GM21737 (cell line): ENCODE data around the gene FNDC7.
"Not testable (repeated sequence)": the region's sequence is repeated elsewhere in the genome, so short reads cannot be mapped to it uniquely, and the experiment has no call there.

Source experiments
- ATAC-seq: cut with Tn5 transposase; IDR thresholded peaks from one replicate; pipeline ENCODE4 v1.9.1; 2021; ENCODE audit warnings: mild to moderate bottlenecking, moderate library complexity; ENCODE audit not compliant: unreplicated experiment

Gene FNDC7

DNA sequence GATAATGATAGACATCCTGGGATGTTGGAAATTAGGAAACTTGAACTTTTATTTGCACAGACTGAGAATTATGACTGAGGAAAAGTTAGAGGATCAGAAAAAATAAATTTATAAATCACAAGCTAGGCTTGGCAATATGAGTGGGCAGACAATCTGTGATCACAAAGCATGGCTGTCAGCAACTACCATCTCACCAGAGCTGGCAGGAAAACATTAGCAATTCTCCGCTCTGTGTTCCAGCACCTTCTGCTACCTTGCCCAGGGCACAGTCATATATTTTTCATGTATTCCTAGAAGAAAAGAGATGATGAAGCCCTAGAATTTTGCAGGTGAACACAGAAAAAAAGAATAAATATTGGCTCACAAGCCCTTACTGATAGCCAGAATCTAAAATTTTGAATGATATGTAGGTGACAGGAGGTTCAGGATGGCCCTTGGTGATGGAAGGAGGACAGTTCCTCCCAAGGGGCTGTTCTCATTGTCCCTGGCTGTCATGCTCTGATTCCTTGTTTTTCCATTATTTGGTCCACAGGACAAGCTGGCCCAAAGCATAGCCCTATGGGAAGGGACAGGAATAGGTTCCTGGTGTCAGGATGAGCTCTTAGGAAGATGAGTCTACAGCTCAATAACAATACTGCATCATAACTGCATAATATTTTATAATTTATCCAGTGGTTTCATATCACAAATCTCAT lies 21.6 kb downstream of the FNDC7 start:
- no peak for ATAC-seq

DNA sequence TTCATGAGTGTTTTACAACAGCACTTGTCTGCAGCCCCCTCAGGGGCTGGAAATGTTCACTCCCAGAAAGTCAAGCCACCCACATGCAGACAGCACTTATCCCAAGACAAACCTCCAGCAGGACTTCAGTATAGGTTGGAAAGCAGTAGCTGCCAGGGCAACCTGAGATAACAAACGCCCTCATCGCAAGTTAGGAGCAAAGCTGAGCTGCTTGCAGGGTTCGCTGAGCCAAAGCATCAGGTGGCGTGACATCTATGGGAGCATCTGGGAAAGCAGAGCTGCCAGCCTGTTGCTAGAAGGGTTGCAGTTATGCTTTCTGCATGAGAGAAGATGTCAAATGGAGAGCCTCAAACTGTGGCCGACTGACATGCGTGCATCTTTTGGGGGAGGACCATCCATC lies 29.5 kb downstream of the FNDC7 start:
- ATAC-seq: no peak

DNA sequence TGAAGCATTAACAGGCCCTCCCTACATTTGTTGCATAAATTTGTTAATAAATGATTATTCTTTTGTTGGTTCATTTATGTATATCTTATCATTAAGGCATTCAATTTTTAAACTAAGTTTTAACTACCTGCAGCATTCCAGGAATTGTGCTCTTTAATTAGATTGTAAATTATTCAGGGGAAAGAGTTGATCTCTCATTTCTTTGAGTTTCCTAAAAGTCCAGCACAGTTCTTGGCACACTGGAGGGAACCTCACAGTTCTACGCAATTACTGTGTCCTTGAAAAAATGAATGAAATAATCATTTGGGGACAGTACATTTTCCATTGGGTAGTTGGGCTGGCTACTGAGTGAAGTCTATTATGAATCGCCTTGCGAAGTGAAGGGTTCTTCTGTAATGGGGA lies 33.3 kb downstream of the FNDC7 start:
- ATAC-seq: no peak

DNA sequence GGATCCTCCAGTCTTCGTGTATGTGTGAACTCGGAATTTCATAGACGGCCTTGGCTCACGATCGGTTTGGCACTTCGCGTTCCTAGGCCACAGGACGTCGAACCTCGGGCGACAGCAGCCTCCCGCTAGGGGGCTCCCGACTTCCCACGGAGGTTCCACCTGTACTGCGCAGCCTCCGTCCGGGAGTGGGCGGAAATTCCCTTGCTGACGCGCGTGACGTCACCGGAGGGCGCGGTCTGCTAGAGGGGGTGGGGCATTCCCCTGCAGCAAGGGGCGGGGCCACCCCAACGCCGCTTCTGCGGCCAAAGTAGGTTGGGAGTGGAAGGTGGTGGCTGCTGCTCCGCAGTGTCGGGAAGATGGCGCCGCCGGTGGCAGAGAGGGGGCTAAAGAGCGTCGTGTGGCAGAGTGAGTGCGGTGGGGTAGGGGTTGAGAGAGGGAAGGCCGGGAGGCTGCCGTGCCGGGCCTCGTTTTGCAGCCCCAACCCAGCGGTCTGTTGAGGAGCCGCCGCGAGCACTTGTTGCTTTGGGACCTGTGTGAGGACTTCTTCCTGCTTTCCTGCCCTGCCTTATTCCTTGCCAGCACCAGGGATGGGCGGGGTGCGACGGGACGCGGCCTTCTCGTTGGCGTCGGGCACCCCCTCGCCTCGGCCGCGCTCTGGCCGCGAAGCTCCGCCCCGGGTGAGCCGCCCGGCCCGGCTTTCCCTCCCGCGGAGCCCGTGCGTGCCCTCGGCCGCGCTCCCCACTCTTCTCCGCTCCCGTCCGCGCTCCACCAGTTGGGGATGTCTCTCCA lies 33.9 kb downstream of the FNDC7 start, which contains the start of gene STXBP3:
Gene STXBP3 (plus strand): TSS at position 293 of the 789 bp plus-strand sequence. CDS start 64 bp downstream, at position 357.
- peak; percentile 89 for ATAC-seq

DNA sequence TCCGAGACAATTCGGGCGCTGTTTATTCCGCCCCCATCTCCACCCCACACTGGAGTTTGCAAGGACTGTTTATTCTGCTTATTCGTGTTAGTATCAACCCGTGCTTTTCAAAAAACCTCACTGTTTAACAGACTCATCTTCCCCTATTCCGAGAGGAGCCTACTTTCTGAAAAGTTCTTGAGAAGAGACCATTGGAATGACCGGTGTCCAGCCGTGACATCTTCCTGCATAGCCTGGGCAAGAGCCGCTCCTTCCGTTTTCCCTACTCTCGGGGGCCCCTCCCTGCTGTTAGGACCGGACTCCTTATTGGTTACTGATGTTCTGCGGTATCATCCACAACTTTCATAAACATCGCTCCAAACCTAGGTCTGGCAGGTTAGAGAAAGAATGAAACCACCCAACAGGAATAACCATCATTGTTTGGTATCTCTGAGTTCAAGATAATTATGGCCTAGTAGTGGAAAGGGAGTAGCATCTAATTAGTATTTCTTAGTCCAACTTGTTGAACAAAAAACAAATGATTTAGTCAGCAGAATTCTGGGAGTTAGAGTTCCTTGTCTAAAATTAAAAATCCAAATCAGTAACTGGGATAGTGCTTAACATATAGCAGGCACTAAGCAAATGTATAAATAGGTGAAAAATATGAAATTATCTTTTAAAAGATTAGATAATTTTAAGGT lies 34.6 kb downstream of the FNDC7 start:
- peak; percentile 35 for ATAC-seq

DNA sequence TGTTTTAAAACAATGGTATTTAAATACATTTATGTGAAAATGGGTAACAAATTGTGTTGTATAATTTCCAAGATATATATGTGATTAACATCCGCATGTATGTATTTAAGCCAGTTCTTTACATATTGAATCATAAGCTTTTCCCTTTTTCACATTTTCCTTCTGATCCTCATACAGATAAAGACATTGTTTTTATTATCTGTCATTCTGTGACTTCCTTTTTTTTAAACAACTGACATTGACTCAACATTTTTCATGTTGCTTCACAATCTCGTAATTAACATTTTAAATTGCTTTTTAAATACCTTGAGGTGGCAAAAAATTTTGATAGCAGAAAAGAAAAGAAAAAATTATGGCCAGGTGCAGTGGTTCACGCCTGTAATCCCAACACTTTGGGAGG lies 35.2 kb downstream of the FNDC7 start:
- ATAC-seq: no peak

DNA sequence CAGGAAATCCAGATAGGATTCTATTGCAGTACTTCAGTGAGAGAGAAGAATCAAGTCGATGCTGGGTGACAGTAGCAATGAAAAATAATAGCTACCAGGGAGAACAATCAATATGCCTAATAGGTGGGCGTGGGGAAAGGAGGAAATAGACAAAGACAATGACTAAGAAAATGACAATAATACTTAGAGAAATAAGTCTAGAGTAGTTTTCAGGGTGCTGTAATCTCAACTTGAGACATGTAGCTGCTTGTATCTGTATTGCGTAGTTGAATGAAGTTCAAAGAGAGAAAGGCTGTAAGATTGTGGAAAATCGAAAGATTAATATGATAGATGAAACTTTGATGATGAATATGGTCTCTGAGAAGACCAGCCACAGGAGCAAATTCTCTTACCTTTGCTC lies 36.4 kb downstream of the FNDC7 start:
- ATAC-seq: no peak

DNA sequence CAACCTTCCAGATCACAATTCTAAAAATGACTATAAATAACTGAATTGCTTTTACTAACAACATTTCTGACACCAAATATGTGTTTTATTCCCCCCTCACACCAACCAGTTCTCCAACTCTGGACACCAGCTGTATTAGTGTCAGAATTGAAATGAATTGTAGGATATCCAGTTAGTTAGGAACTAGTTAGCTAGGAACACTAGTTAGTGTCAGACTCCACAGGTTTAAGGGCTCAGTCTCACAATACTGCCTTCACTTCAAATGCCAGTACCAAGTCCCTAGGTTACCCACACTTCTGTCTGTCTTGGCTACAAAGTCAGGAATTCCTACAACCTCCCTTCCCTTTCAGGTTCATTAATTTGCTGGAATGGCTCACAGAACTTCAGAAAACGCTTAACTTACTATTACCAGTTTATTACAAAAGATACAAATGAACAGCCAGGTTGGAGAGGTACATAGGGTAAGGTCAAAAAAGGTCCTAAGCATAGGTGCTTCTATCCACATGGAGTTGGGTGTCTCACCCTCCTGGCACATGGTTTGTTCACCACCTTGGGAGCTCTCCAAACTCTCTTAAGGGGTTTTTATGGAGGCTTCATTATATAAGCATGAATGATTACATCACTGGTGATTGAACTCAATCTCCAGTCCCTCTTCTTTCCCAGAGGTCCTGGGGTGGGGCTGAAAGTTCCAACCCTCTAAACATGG lies 37.9 kb downstream of the FNDC7 start:
- ATAC-seq: no peak

DNA sequence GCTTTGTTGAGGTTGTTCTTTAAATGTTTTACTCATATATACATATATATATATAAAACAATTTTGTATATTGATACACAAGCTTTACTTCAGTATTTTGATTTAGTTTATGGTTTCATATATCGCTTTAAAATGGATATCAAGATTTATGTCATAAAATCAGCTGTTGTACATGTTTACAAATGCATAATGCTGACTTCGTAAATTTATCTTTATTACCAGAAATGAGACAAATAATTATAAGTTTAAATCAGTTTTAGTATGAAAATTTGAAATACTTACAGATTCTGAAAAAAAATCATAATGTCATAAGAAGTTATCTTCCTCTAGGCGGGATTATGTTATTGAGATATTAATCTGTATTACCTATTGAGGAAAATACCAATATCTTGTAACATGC lies 40.7 kb downstream of the FNDC7 start:
- ATAC-seq: no peak

DNA sequence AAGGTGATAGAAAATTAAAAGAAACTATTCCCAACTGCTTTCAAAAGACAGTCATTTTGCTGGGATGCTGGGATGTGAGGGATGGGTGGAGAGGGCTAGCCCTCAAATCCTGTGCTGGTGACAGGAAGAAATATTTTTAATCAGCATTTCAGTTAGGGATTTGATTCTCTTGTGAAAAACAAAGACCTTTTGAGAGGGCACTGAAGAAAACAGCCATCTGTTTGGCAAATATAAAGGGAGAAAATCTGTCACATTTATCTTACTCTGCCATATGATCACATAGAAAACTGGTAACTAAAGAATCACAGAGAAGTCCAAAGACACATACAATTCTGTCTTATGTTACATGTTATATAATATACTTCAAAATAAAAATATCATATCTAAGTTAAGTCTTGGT lies 46.1 kb downstream of the FNDC7 start:
- ATAC-seq: no peak

DNA sequence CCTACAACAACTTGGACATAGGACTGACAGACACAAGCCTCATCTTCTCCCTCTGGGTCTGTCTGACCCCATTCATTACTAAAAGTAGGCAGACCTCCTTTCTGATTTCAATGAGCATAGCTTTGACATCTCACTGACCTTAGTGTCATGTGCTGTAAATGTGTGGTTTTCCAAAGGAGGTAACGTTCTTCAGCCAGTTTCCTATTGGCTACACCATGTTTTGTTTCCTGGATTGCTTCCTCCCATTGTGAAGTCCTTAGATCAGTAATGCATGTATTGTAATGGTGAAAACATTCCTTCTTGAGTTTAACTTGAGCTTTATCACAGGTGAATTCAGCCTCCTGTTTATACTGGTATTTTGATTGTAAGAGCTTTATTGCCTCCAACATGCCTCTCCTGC lies 54.4 kb downstream of the FNDC7 start:
- ATAC-seq: no peak

DNA sequence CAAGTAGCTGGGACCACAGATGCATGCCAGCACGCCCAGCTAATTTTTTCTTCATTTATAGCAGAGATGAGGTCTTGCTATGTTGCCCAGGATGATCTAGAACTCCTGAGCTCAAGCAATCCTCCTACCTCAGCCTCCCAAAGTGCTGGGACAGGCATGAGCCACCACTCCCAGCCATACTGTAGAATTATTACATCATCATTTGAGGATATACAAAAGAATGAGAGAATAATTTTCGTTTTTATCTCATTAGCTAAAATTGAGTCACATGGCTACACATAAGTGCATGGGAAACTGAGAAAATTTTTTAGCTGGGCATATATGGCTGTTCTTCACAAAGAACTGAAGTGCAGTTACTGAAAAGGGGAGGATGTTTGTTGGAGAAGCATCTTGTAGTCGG lies 55.0 kb downstream of the FNDC7 start:
- ATAC-seq: no peak

DNA sequence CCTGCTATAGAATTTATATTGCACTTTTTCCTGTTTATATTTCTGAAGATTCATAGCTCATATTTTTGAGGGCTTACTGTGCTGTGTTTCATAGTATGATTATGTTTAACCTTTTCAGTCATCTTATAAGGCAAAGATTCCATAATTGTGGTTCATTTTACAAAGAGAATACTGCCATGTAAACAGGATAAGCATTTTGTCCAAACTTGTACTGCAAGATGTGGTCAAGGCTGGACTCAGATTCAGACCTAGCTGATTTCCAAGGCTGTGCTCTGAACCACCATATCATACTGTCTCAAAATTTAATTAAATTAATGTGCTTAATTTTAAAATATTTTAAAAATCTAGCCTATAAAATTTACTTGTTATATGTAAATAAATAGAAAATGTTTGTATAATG lies 65.1 kb downstream of the FNDC7 start:
- ATAC-seq: no peak

DNA sequence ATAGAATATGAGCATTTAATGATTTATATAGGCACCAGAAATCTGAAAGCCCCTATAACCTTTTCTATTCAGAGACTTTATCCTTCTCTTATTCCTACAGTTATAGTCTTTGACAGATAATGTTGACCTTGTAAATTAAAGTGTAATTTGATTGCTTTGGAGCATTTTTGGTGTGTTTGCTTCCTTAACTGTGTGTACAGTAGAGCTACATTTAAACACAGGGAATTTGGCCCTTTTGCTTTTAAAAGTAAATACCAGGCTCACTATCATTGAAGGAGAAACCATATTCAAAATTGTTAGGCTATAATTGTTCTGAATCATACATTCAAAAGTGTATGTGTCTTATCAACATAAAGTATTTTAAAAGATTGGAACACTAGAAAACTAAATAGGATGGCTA lies 66.7 kb downstream of the FNDC7 start:
- no peak for ATAC-seq

DNA sequence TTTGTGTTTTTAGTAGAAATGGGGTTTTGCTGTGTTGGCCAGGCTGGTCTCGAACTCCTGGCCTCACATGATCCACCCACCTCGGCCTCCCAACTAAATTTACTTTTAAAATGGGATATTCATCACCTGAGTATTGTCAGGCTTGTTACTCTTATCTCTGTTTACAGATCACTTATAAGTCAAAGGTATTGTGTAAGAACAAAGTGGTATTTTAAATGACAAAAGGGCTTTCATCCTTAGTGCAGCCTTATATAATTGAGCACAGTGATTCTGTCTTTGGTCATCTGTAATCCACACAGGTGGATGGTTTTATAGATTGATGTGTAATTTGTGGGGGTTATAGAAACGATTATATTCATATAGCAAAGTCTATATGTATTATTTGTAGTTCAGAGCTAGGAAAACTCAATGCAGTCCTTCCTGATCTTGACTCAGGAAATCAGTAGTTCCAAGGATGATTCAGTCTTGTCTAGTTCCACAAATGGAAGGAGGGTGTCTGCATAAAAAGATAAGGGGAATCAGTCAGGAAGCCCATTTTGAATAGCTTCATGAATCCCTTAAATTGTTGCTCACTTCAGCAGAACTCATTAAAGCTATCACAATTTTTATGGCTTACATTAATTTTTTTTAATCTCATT lies 68.3 kb downstream of the FNDC7 start:
- ATAC-seq: no peak

DNA sequence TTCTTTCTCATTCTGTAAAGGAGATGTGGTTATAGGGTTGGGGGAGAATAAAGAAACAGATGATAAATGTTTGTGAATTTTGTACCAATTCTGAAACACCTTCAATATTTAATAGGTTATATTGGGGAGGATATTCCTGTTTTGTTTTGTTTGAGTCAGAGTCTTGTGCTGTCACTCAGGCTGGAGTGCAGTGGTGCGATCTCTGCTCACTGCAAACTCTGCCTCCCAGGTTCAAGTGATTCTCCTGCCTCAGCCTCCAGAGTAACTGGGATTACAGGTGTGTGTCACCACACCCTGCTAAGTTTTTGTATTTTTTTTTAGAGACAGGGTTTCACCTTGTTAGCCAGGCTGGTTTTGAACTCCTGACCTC lies 68.9 kb downstream of the FNDC7 start:
- ATAC-seq: not testable (repeated sequence)

DNA sequence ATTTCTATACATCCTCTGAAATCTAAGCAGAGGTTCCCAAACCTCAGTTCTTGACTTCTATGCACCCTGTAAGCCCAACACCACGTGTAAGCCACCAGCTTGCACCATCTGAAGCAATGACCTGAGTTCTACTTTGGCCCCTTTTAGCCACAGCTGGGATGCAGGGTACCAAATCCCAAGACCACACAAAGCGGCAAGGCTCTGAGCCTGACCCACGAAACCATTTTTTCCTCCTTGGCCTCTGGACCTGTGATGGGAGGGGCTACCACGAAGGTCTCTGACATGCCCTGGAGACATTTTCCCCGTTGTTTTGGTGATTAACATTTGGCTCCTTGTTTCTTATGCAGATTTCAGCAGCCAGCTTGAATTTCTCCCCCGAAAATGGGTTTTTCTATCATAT lies 72.6 kb downstream of the FNDC7 start:
- ATAC-seq: no peak

DNA sequence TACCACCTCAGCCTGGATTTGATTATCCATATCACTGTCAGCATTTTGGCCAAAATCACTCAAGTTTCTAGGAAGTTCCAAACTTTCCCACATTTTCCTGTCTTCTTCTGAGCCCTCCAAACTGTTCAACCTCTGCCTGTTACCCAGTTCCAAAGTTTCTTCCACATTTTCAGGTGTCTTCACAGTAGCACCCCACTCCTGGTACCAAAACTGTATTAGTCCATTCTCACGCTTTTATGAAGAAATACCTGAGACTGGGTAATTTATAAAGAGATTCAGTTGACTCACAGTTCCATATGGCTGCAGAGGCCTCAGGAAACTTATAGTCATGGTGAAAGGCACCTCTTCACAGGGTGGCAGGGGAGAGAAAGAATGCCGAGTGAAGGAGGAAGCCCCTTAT lies 73.2 kb downstream of the FNDC7 start:
- ATAC-seq: no peak

DNA sequence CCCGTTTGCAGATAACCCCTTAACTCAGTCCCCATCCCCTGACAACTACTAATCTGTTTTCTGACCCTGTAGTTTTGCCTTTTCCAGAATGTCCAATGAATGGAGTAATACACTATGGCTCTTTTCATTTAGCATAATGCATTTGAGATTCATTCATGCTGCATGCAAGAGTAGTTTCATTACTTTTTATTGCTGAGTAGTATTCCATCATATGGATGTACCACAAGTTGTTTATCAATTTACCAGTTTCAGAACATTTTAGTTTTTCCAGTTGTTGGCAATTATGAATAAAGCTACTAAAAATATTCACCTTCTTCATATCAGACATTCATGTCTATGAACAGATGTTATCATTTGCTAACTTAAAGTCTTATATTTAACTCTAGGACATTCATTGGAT lies 79.1 kb downstream of the FNDC7 start:
- no peak for ATAC-seq
